H1 (cell line): ENCODE results near the gene ANKS1B. TPM values are rescaled to one million over a fixed set of nuclear protein-coding genes. Genes with fewer than 3 reads are reported as not detected.

Experiments used
- CTCF ChIA-PET: fragments of 300-600 bp; sonication (Branson Sonifier 250); formaldehyde crosslinking; loops from one replicate; lab custom pipeline; 2021; ENCODE audit not compliant: partially characterized antibody; lab: Charles Lee
- POLR2A ChIA-PET: fragments of 300-600 bp; sonication (Branson Sonifier 250); formaldehyde crosslinking; loops from one replicate; lab custom pipeline; 2021; ENCODE audit warnings: inconsistent platforms; ENCODE audit not compliant: partially characterized antibody; lab: Charles Lee
- DNase-seq, 2 experiments: peaks; one replicate each; pipeline versions ENCODE4 v3.0.0 to v3.0.0-alpha.2; 2010 to 2022; ENCODE audit warnings: low spot score in 2 of 2, low read depth in 1 of 2, mixed read lengths in 1 of 2
- FAIRE-seq: peaks from 2 replicates; lab custom pipeline; 2011; peaks lifted over from hg19 to GRCh38; lab: Jason Lieb, UNC
- H2AFZ ChIP-seq: 2 replicates; pipeline ENCODE4 v1.8.1; 2012; ENCODE audit warnings: low read length, inconsistent platforms
- H2AK5ac ChIP-seq: 2 replicates; pipeline ENCODE4 v1.6.1; 2013; ENCODE audit warnings: low read depth, low read length
- H2BK120ac ChIP-seq: replicated peaks from 2 replicates; pipeline ENCODE3; 2013; ENCODE audit warnings: low read depth, low read length, inconsistent platforms
- H2BK12ac ChIP-seq: 2 replicates; pipeline ENCODE4 v1.6.1; 2013; ENCODE audit warnings: low read depth, low read length
- H2BK15ac ChIP-seq: 2 replicates; pipeline ENCODE4 v1.6.1; 2013; ENCODE audit warnings: low read length
- H2BK20ac ChIP-seq: 2 replicates; pipeline ENCODE4 v1.6.1; 2013; ENCODE audit warnings: low read length
- H2BK5ac ChIP-seq: 2 replicates; pipeline ENCODE4 v1.6.1; 2013; ENCODE audit warnings: low read depth, low read length
- H3K14ac ChIP-seq: 2 replicates; pipeline ENCODE4 v1.6.1; 2013; ENCODE audit warnings: inconsistent platforms; ENCODE audit not compliant: insufficient read length
- H3K18ac ChIP-seq: 2 replicates; pipeline ENCODE4 v1.6.1; 2013; ENCODE audit warnings: low read length; ENCODE audit errors: extremely low read depth
- H3K23ac ChIP-seq: 2 replicates; pipeline ENCODE4 v1.6.1; 2013; ENCODE audit warnings: inconsistent platforms; ENCODE audit not compliant: insufficient read length
- H3K23me2 ChIP-seq: 2 replicates; pipeline ENCODE4 v1.6.1; 2013; ENCODE audit warnings: low read depth, low read length
- H3K27ac ChIP-seq: 2 replicates; pipeline ENCODE4 v1.6.1; 2011; ENCODE audit warnings: low read depth, low read length, inconsistent platforms
- H3K27me3 ChIP-seq, 4 experiments: replicated peaks in 1 of 4; 1 replicate in 1 of 4; 2 replicates in 3 of 4; pipeline versions ENCODE4 v1.6.1 to v1.8.1; 2011 to 2013; ENCODE audit warnings: low read length in 3 of 4, mild to moderate bottlenecking in 3 of 4, inconsistent platforms in 2 of 4, mixed read lengths in 2 of 4, moderate library complexity in 1 of 4; ENCODE audit not compliant: control insufficient read depth in 3 of 4, insufficient read depth in 3 of 4; ENCODE audit errors: extremely low read depth in 1 of 4
- H3K36me3 ChIP-seq, 4 experiments: 2 replicates each; pipeline versions ENCODE4 v1.6.1 to v1.8.1; 2011 to 2013; ENCODE audit warnings: mild to moderate bottlenecking in 4 of 4, low read length in 3 of 4, moderate library complexity in 2 of 4, control low read depth in 1 of 4, inconsistent platforms in 1 of 4; ENCODE audit not compliant: insufficient read depth in 4 of 4, control insufficient read depth in 2 of 4
- H3K4ac ChIP-seq: replicated peaks from 2 replicates; pipeline ENCODE3; 2013; ENCODE audit warnings: low read length, low read depth, mixed read lengths, inconsistent platforms; ENCODE audit not compliant: insufficient read length
- H3K4me1 ChIP-seq, 4 experiments: replicated peaks in 1 of 4; 1 replicate in 1 of 4; 2 replicates in 3 of 4; pipeline versions ENCODE4 v1.6.1 to v1.8.1; 2011 to 2013; ENCODE audit warnings: low read length in 3 of 4, inconsistent platforms in 2 of 4, mixed read lengths in 1 of 4; ENCODE audit not compliant: insufficient read depth in 4 of 4, control insufficient read depth in 3 of 4
- H3K4me2 ChIP-seq, 2 experiments: 2 replicates each; pipeline versions ENCODE4 v1.6.1 to v1.8.1; 2011 to 2013; ENCODE audit warnings: low read depth in 2 of 2, low read length in 2 of 2, control low read depth in 1 of 2, inconsistent platforms in 1 of 2, mild to moderate bottlenecking in 1 of 2; ENCODE audit not compliant: insufficient read depth in 1 of 2
- H3K4me3 ChIP-seq, 4 experiments: fragments of 200-600, 300-600 bp in 1 of 4; sonication (generic), shearing (Covaris generic), sonication (Bioruptor Twin) in 1 of 4; 2 replicates each; pipeline versions ENCODE4 v1.5.1 to v1.8.1; 2011 to 2016; ENCODE audit warnings: low read length in 4 of 4, low read depth in 3 of 4, control low read depth in 2 of 4, inconsistent platforms in 2 of 4, mild to moderate bottlenecking in 2 of 4, mixed read lengths in 1 of 4, moderate library complexity in 1 of 4; ENCODE audit not compliant: insufficient read depth in 2 of 4; ENCODE audit errors: extremely low read depth in 1 of 4
- H3K56ac ChIP-seq: replicated peaks from 2 replicates; pipeline ENCODE3; 2013; ENCODE audit warnings: low read depth, mild to moderate bottlenecking, mixed read lengths, low read length, inconsistent platforms; ENCODE audit not compliant: insufficient read length
- H3K79me1 ChIP-seq: 2 replicates; pipeline ENCODE4 v1.6.1; 2013; ENCODE audit warnings: low read depth, low read length, control low read depth
- H3K79me2 ChIP-seq, 2 experiments: 2 replicates each; pipeline versions ENCODE4 v1.6.1 to v1.8.1; 2012 to 2013; ENCODE audit warnings: low read length in 2 of 2, mild to moderate bottlenecking in 2 of 2, inconsistent platforms in 1 of 2; ENCODE audit not compliant: insufficient read depth in 2 of 2, control insufficient read depth in 1 of 2
- H3K9ac ChIP-seq, 4 experiments: replicated peaks in 1 of 4; 1 replicate in 1 of 4; 2 replicates in 3 of 4; pipeline versions ENCODE4 v1.6.1 to v1.8.1; 2011 to 2013; ENCODE audit warnings: low read depth in 3 of 4, low read length in 3 of 4, control low read depth in 2 of 4, mild to moderate bottlenecking in 2 of 4, moderate library complexity in 2 of 4, inconsistent platforms in 1 of 4; ENCODE audit errors: extremely low read depth in 1 of 4
- H3K9me3 ChIP-seq, 2 experiments: 2 replicates each; pipeline versions ENCODE4 v1.6.1 to v1.8.1; 2012 to 2013; ENCODE audit warnings: mild to moderate bottlenecking in 2 of 2, moderate library complexity in 2 of 2, control low read depth in 1 of 2, inconsistent platforms in 1 of 2, low read depth in 1 of 2, low read length in 1 of 2, mixed read lengths in 1 of 2; ENCODE audit not compliant: insufficient read depth in 2 of 2
- H4K20me1 ChIP-seq, 2 experiments: replicated peaks in 1 of 2; 2 replicates each; pipeline versions ENCODE3 to v1.8.1; 2011 to 2013; ENCODE audit warnings: inconsistent platforms in 2 of 2, low read length in 2 of 2, mild to moderate bottlenecking in 1 of 2; ENCODE audit not compliant: insufficient read depth in 2 of 2, control insufficient read depth in 1 of 2
- H4K5ac ChIP-seq: 2 replicates; pipeline ENCODE4 v1.6.1; 2013; ENCODE audit warnings: low read length, low read depth, mixed read lengths, inconsistent platforms; ENCODE audit not compliant: insufficient read length
- H4K8ac ChIP-seq: 2 replicates; pipeline ENCODE4 v1.8.0; 2013; ENCODE audit warnings: mild to moderate bottlenecking, moderate library complexity, low read length, inconsistent platforms; ENCODE audit not compliant: insufficient read depth; ENCODE audit errors: extremely low read depth
- H4K91ac ChIP-seq: replicated peaks from 2 replicates; pipeline ENCODE3; 2013; ENCODE audit warnings: low read length, mixed read lengths, inconsistent platforms; ENCODE audit not compliant: insufficient read length
- BCL11A ChIP-seq, 2 experiments: IDR thresholded peaks; one replicate each; pipeline ENCODE4 v1.6.1; 2011; ENCODE audit warnings: low read depth in 2 of 2, low read length in 2 of 2, mild to moderate bottlenecking in 2 of 2
- CTBP2 ChIP-seq: IDR thresholded peaks from 2 replicates; pipeline ENCODE4 v1.7.0; 2011; ENCODE audit warnings: borderline replicate concordance, mild to moderate bottlenecking, moderate library complexity, mixed read lengths, low read length; ENCODE audit not compliant: insufficient read depth, insufficient read length
- POLR2A ChIP-seq, 2 experiments: IDR thresholded peaks; 1 replicate in 1 of 2; 2 replicates in 1 of 2; pipeline ENCODE4 v1.6.1; 2011; ENCODE audit warnings: low read depth in 2 of 2, low read length in 2 of 2, mild to moderate bottlenecking in 2 of 2; ENCODE audit errors: control extremely low read depth in 1 of 2
- RAD21 ChIP-seq, 2 experiments: IDR thresholded peaks in 1 of 2; conservative IDR thresholded peaks in 1 of 2; 2 replicates each; pipeline ENCODE4 v1.6.1; 2011; ENCODE audit warnings: low read depth in 2 of 2, low read length in 2 of 2, improper control_type of control experiment in 1 of 2, inconsistent platforms in 1 of 2, mild to moderate bottlenecking in 1 of 2, moderate library complexity in 1 of 2
- SAP30 ChIP-seq: fragments of 300-600 bp; sonication (generic); IDR thresholded peaks from 2 replicates; pipeline ENCODE4 v1.7.1; 2012; ENCODE audit warnings: low read length, moderate library complexity, mild to moderate bottlenecking, inconsistent platforms; ENCODE audit not compliant: insufficient read depth, insufficient replicate concordance
- SIRT6 ChIP-seq: IDR thresholded peaks from one replicate; pipeline ENCODE4 v1.7.1; 2012; ENCODE audit warnings: low read length, inconsistent platforms
- SIX5 ChIP-seq: IDR thresholded peaks from 2 replicates; pipeline ENCODE4 v1.6.1; 2011; ENCODE audit warnings: mild to moderate bottlenecking, low read depth, low read length
- SP4 ChIP-seq: IDR thresholded peaks from 2 replicates; pipeline ENCODE4 v1.6.1; 2012; ENCODE audit warnings: low read length, inconsistent platforms
- SRF ChIP-seq: IDR thresholded peaks from 2 replicates; pipeline ENCODE4 v1.6.1; 2011; ENCODE audit warnings: mild to moderate bottlenecking, low read depth, low read length, moderate library complexity
- TAF1 ChIP-seq: IDR thresholded peaks from 2 replicates; pipeline ENCODE4 v1.6.1; 2011; ENCODE audit warnings: mild to moderate bottlenecking, low read depth, low read length
- TAF7 ChIP-seq: optimal IDR thresholded peaks from 2 replicates; pipeline ENCODE3; 2011; ENCODE audit warnings: low read depth, mild to moderate bottlenecking, inconsistent platforms, low read length, moderate library complexity, borderline replicate concordance
- TEAD4 ChIP-seq: IDR thresholded peaks from 2 replicates; pipeline ENCODE4 v1.6.1; 2012; ENCODE audit warnings: low read depth, low read length, inconsistent platforms, mixed read lengths
- WGBS, 2 experiments: shearing (Covaris generic) in 1 of 2; methylation state at CpG; one replicate each; pipeline versions ENCODE4 v1.1.6 to v1.1.7; 2013 to 2015; ENCODE audit warnings: low lambda C conversion rate in 2 of 2, mixed read lengths in 2 of 2, inconsistent platforms in 1 of 2, low coverage in 1 of 2, missing lambda C conversion rate in 1 of 2; ENCODE audit not compliant: insufficient replicate concordance in 2 of 2, insufficient coverage in 1 of 2, insufficient read length in 1 of 2; ENCODE audit errors: extremely low coverage in 1 of 2, missing lambda C conversion rate in 1 of 2; 5-methylcytosine and 5-hydroxymethylcytosine counted together
- polyA plus RNA-seq, 7 experiments: library from polyadenylated mRNA; depleted of rRNA in 3 of 7; stranded (reverse) in 5 of 7; unstranded in 2 of 7; fragments of >200 nt in 5 of 7; fragments of 200-250 nt in 2 of 7; gene quantifications; 1 replicate in 5 of 7; 2 replicates in 1 of 7; 4 replicates in 1 of 7; pipeline versions ENCODE4 v1.2.1 to v1.2.3, GENCODE V29; 2011 to 2013; ENCODE audit warnings: missing spikeins in 2 of 7, mixed read lengths in 2 of 7
- total RNA-seq: library from RNA; stranded (reverse); fragmentation: NEBNext Ultra II Directional; extraction: Animal tissue kit (Norgen Biotek cat#: 25700); gene quantifications from 2 replicates; pipeline ENCODE4 v1.2.1, GENCODE V29; 2021
- TF ChIP-seq, protein P1 (sequence below): IDR thresholded peaks from 2 replicates; pipeline ENCODE4 v1.6.1; 2011; ENCODE audit warnings: low read depth, mild to moderate bottlenecking, low read length; ENCODE audit not compliant: insufficient read depth

The ANKS1B gene
- total and polyA plus RNA-seq, 2 of the 8 experiments (the other 6 are each of a cell fraction or from before 2014, with no cell fraction given) = 2.7 to 6.1 TPM

GRCh38 chr12:99387661-99388060 lies 597.1 kb downstream of the ANKS1B start:
- Histone ChIP-seq H2BK120ac (no peak overlapping the region), H3K23me2 (no peaks in the 10 kb centered on the region)

More at GRCh38 chr12:99387661-99388060, 597.1 kb downstream of the ANKS1B start:
- H3K79me2 ChIP-seq = no peaks in the 10 kb centered on the region
- H3K4ac ChIP-seq = no peak overlapping the region
- no peak overlapping the region for H2AFZ ChIP-seq
- H3K4me2 ChIP-seq = no peak overlapping the region
- 92% methylated on average over 4 of the region's 4 CpGs; no CpG with 5 or more reads in 1 of the 2 experiments for WGBS, 2 experiments
- H3K79me1 ChIP-seq = no peaks in the 10 kb centered on the region
- H3K27ac ChIP-seq = no peak overlapping the region
- H3K23ac ChIP-seq = no peak overlapping the region
- no peaks in the 10 kb centered on the region for H3K36me3 ChIP-seq
- H4K8ac ChIP-seq = no peak overlapping the region
- no peak overlapping the region for H2BK15ac ChIP-seq
- no peak overlapping the region for H3K56ac ChIP-seq
- ChIA-PET CTCF (interaction anchor here (0.6 to 11.5 kb wide), 15 partner anchors 10 to 534 kb away, joined by 3 to 102 read pairs (median 4); no protein-coding TSS in a partner anchor), POLR2A (no interaction called here)
- no peak overlapping the region for H3K14ac ChIP-seq
- H4K20me1 ChIP-seq = no peaks in the 10 kb centered on the region
- H3K4me3 ChIP-seq = no peak overlapping the region
- no peak overlapping the region for H2BK20ac ChIP-seq
- FAIRE-seq (no peak), DNase-seq (no peak)
- no peak overlapping the region for H4K91ac ChIP-seq
- no peak overlapping the region for H3K18ac ChIP-seq
- no peak overlapping the region for H4K5ac ChIP-seq
- no peak overlapping the region for H2BK12ac ChIP-seq
- no peak overlapping the region for H2AK5ac ChIP-seq
- no peaks in the 10 kb centered on the region; a peak in 1 of 7 replicates for H3K4me1 ChIP-seq
- H3K9me3 ChIP-seq = no peaks in the 10 kb centered on the region; a peak in 1 of 4 replicates
- H3K27me3 ChIP-seq = no peaks in the 10 kb centered on the region
- H2BK5ac ChIP-seq = no peak overlapping the region
- no peak overlapping the region for H3K9ac ChIP-seq
- TF ChIP-seq SAP30 = no peak
- no peak for TF ChIP-seq TAF7
- TF ChIP-seq, protein P1, sequence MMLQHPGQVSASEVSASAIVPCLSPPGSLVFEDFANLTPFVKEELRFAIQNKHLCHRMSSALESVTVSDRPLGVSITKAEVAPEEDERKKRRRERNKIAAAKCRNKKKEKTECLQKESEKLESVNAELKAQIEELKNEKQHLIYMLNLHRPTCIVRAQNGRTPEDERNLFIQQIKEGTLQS = no peak
- TF ChIP-seq SP4 = no peak
- no peak for TF ChIP-seq BCL11A (IDR thresholded peaks at IDR 0.05; ENCODE audit: low read depth in 2 of 2, low read length in 2 of 2)
- no peak for TF ChIP-seq TAF1
- TF ChIP-seq SIX5 = no peak
- TF ChIP-seq POLR2A (IDR thresholded peaks at IDR 0.05; ENCODE audit: control extremely low read depth in 1 of 2, low read depth in 2 of 2, low read length in 2 of 2) = no peak
- no peak for TF ChIP-seq CTBP2
- TF ChIP-seq TEAD4 = no peak
- no peak for TF ChIP-seq SRF
- TF ChIP-seq RAD21 (IDR thresholded peaks at IDR 0.05 in 1 of 2, conservative IDR thresholded peaks at IDR 0.05 in 1 of 2; ENCODE audit: low read depth in 2 of 2, low read length in 2 of 2) = no peak
- no peak for TF ChIP-seq SIRT6
- TF ChIP-seq, all 59 proteins: peak for 0
